DOHH2 (cell line): Measurements from ENCODE around the gene VIL1.

ENCODE experiments used
- CTCF ChIP-seq: fragments of 200-600 bp; sonication (generic); IDR thresholded peaks from one replicate; pipeline ENCODE4 v1.5.1; 2014; ENCODE audit warnings: antibody characterized with exemption, mild to moderate bottlenecking, low read depth, low read length; ENCODE audit not compliant: poor library complexity, severe bottlenecking
- EZH2phosphoT487 ChIP-seq: fragments of 200-600 bp; sonication (generic); IDR thresholded peaks from 2 replicates; pipeline ENCODE4 v1.6.1; 2017; ENCODE audit warnings: borderline replicate concordance, mild to moderate bottlenecking, antibody characterized with exemption, low read length, moderate library complexity, mixed read lengths

GRCh38 chr2:218378053-218378452, 40.9 kb upstream of the VIL1 start:
- TF ChIP-seq CTCF, result no peak
- no peak for TF ChIP-seq EZH2phosphoT487
